ENCODE results near the gene CLDN7.
"Not testable (repeated sequence)": the region's sequence is repeated elsewhere in the genome, so short reads cannot be mapped to it uniquely, and the experiment has no call there.

CLDN7 gene

DNA sequence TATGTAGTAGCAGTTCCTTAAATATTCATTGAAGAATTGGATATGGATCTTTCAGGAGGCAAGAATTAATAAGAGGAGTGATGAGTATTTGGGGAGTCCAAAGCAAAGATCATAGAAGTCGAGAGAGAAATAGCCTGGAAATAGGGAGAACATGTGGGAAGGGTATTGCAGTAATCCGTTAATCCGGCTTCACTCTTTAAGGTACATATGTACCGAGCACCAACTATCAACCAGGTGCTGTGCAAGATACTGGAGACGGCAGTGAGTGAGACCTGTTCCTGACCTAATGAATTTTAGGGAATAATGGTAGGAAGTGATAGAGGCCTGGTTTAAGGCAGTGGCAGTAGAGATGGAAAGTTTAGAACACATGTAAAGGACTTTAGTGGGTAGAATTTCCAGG, 9.2 kb downstream of the CLDN7 start:
- DNase-seq (ENCODE audit: low read depth): no peak

DNA sequence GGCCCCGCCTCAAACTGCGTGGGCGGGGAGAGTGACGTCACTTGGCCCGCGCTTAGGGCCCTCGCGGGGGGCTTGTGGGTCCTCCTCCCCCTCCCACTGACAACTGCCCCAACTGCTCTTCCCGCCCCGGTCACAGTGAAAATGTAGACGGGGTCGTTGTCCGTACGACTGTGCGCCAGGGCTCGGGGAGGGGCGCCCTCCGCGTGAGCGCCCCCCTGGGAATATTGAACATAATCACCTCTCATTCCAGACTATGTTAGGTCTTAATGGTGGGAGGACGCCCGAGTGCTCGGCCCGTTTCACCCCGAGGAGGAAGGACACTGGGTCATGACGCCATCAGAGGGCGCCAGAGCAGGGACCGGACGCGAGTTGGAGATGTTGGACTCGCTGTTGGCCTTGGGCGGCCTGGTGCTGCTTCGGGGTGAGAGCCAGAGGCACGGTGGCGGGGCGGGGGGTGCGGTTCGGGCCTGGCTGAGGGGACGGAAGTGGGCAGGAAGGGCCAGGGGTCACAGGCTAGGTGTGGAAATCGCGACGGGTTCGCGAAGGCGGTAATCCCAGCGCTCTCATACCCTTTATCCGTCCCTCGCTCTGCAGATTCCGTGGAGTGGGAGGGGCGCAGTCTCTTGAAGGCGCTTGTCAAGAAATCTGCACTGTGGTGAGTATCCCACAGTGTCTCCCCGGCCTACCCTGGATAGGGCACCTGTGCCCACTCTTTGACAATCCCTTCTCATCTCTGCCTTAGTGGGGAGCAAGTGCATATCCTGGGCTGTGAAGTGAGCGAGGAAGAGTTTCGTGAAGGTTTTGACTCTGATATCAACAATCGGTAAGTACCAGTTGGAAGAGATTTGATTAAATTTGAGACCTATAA, 9.9 kb downstream of the CLDN7 start, which contains the start of gene ELP5:
Gene ELP5 (plus strand): TSS at position 40 of the 868 bp plus-strand sequence. CDS start 336 bp downstream, at position 376.
- peak; percentile 90 for DNase-seq (ENCODE audit: low read depth)

- peak; percentile 99 for DNase-seq (ENCODE audit: low read depth)
These were observed 10.6 kb downstream of the CLDN7 start, which contains the start of gene CTDNEP1 for GRCh38 chr17:7251661-7252175. Gene CTDNEP1, minus strand, starts transcription at chr17:7251734. Its CDS starts 438 bp downstream, at chr17:7251296.

- no peak for DNase-seq (ENCODE audit: low read depth)
These were observed 11.3 kb downstream of the CLDN7 start for GRCh38 chr17:7250695-7251627.

- no peak for DNase-seq (ENCODE audit: low read depth)
These were observed 12.4 kb downstream of the CLDN7 start for GRCh38 chr17:7249830-7250229.

- no peak for DNase-seq (ENCODE audit: low read depth)
These were observed 13.1 kb downstream of the CLDN7 start for GRCh38 chr17:7249214-7249613.

- no peak for DNase-seq (ENCODE audit: low read depth)
These were observed 13.5 kb downstream of the CLDN7 start for GRCh38 chr17:7248796-7249195.

GRCh38 chr17:7246779-7247178, 15.5 kb downstream of the CLDN7 start:
- DNase-seq (ENCODE audit: low read depth): no peak

DNA sequence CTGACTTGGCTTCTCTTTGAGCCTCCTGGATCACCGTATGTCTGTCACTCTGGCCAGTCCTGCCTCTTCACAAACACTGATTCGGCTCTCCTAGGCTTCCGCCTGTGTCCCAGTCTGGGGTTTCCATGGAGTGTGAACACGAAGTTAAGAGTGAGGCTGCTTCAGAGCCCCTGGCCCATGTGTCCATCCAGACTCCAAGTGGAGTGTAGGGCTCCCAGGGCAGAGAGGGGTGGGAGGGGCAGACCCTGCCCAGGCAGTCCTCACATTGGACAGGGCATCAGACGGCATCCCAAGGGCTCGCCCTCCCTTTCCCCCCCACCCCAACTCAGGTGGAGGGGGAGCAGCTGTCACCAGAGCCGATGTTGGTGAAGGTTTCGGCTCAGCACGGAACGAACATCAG, 18.4 kb downstream of the CLDN7 start:
- not testable (repeated sequence) for DNase-seq (ENCODE audit: low read depth)

GRCh38 chr17:7243453-7243729, 18.9 kb downstream of the CLDN7 start:
- no peak for DNase-seq (ENCODE audit: low read depth)

- peak; percentile 90 for DNase-seq (ENCODE audit: low read depth)
These were observed 19.4 kb downstream of the CLDN7 start for GRCh38 chr17:7242717-7243452.

GRCh38 chr17:7241783-7242716, 20.2 kb downstream of the CLDN7 start, which contains the start of gene GABARAP:
Gene GABARAP, minus strand, starts transcription at chr17:7242449. Its CDS starts 119 bp downstream, at chr17:7242330.
- DNase-seq (ENCODE audit: low read depth): peak; percentile 83

DNA sequence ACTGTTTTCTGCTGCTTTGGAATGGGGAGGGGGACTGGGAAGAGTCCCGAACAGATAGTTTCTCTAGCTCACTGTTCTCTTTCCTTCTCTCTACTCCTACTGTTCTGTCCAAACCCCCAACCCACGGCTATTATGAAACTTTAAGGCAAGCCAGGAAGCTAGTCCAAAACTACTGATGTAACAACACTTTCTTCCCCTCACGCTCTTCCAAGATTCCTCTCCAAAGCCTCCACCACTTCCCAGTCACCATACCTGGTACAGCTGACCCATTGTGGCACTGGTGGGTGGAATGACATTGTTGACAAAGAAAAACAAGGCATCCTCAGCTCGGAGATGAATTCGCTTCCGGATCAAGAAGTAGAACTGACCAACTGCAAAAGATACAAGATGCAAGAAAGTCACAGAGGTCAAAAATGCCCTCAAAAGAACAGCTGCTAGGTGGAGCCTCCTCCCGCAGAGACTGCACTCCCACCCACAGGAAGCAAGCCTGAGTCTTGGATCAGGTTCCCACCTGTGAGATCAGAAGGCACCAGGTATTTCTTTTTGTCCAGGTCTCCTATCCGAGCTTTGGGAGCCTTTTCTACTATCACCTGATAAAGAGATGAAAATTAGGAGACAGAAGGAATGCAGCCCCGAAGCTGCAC, 21.1 kb downstream of the CLDN7 start:
- DNase-seq (ENCODE audit: low read depth): no peak

GRCh38 chr17:7240375-7240774, 21.9 kb downstream of the CLDN7 start:
- DNase-seq (ENCODE audit: low read depth): no peak

DNA sequence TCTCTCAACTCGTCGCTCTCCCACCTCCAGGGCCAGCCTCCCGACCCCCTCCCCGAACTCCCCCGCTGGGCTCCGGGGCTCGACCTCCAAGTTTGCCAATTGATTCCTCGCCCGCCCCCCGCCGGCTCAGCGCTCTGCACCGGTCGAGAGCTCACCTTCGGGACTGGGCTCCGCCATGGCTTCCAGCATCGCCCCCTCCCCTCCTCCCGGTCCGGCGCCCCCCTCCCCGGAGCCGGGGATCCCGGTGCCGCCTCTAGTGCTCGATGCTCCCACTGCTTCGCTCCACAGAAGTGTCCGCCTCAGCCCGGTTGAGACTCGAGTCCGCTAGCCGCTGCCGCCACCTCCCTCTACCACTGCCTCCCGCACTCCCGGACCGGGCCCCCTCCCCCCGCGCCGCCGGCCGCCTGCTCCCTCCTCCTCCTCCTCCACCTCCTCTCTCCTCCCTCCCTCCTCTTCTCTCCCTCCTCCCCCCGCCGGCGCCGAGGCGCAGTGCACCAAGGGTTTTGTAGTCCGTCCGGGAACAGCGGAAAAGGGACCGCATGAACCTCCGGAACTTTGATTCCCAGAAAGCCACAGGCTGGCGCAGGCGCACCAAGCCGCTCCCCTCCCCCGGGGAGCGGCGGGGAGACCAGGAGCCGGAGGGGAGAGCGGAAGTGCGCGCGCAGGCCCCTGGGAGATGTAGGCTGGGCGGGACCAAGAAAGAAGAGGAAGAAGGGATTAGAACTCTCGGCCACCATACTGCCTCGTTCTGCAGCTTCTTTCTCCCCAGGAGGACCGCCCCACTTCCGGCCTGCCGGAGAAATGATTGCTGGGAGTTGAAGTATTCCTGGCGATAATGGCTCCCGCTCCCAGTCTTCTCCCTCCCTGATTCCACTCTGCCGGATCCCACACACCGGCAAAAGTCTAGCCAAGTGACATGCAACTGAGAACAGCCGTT, 22.9 kb downstream of the CLDN7 start, which contains the start of gene PHF23:
Gene PHF23 (minus strand): TSS at position 367 of the 937 bp plus-strand sequence. CDS start 178 bp downstream, at position 189.
- DNase-seq (ENCODE audit: low read depth): peak; percentile 99

DNA sequence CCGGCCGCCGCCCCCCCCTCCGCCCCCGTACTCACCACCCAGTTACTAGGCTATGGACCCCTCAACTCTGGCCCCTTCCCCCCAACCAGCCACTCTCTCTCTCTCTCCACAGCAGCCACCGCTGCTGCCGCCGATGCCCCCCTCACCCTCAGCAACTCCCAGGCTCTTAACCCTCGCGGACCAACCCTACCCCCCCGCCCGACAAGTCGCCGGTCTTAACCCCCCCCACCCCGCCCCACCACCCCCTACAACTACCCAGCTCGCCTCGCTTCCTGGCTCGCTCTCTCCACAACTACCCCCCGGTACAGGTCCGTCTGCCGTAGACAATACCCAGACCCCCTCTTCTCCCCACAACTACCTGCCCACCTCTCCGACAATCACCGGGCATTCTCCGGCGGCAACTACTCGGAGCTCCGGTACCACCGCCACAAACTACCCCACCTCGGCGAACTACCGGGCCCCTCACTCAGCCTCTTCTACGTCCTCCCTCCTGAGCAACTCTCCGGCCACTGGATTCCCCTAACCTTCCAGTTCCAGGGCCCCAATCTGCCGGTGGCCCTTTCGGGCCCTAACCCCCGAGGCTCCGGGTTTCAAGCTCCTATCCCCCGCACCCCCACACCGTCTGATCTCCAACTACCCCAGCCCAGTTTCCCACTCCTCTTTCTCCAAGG, 23.7 kb downstream of the CLDN7 start:
- DNase-seq (ENCODE audit: low read depth): no peak

DNA sequence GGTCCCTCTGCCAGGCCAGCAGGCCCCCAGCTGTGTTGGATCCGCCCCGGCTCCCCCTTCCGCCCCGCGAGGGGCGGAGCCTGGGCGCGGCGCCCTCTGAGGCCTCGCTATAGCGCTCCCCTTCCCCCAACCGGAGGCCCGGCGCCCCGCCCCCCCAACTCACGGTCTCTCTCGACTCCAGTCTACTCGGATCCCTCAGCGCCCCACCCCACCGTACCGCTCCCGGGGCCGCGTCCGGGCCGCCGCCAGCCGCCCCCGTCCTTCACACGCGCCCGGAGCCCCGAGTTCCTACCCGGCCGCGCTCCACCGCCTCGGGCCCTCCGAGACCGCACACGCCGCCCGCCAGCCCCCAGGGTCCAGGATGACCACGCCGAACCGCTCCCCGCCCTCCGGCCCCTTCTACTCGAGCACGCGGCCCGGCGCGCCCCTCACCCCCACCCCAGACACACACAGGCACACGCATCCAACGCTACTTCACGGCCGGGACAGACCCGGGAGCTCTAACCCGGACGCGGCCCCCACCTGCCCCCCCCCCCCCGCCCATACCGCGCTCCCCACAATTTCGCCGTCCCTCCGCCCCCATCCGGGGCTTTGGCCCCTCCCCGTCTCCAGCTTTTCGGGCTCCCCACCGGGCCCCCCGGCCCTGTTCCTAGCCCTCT, 24.4 kb downstream of the CLDN7 start:
- DNase-seq (ENCODE audit: low read depth): no peak

Measured in stromal cell of bone marrow (primary cell).